ENCODE results near the gene ZBTB7B. TPM values are rescaled to one million over a fixed set of nuclear protein-coding genes. Genes with fewer than 3 reads are reported as not detected.
A peak's percentile ranks its signal among the peaks of the same experiment; 100 is the strongest.

Gene ZBTB7B
- total RNA-seq, 4 donors from 2014 or later = 3.8 to 53.4 (median 11.9) TPM

- H3K27ac ChIP-seq = peak overlapping the region; percentile 99
- no peaks in the 10 kb centered on the region for H3K27me3 ChIP-seq
- no peaks in the 10 kb centered on the region for H3K9me3 ChIP-seq
- DNase-seq = peak; percentile 45 to 71
- no peaks in the 10 kb centered on the region for H3K36me3 ChIP-seq
- peak overlapping the region in 1 of 2 donors; percentile 37 for H3K4me3 ChIP-seq
- TF ChIP-seq CTCF (IDR thresholded peaks at IDR 0.05) (no peak), POLR2A (IDR thresholded peaks at IDR 0.05) (no peak)
- peaks cover 3 to 8% of the 10 kb centered on the region in 2 donors for H3K4me1 ChIP-seq
- intact Hi-C loops (cut with DNase I; ENCODE audit: low total_unique reads) = no loop called here
Observed at GRCh38 chr1:154971341-154971998, 31.1 kb upstream of the ZBTB7B start.

- Histone ChIP-seq H3K27ac (peak overlapping the region; percentile 99), H3K27me3 (no peaks in the 10 kb centered on the region), H3K4me1 (peaks cover 3 to 8% of the 10 kb centered on the region in 2 donors), H3K4me3 (no peak overlapping the region), H3K36me3 (no peaks in the 10 kb centered on the region), H3K9me3 (no peaks in the 10 kb centered on the region)
- TF ChIP-seq POLR2A (IDR thresholded peaks at IDR 0.05) = no peak
- TF ChIP-seq CTCF (IDR thresholded peaks at IDR 0.05) = no peak
- intact Hi-C loops (cut with DNase I; ENCODE audit: low total_unique reads) = no loop called here
- DNase-seq = no peak
Observed at GRCh38 chr1:154972213-154972516, 30.4 kb upstream of the ZBTB7B start.

- intact Hi-C loops (cut with DNase I; ENCODE audit: low total_unique reads) = no loop called here
- Histone ChIP-seq H3K27ac (peak overlapping the region; percentile 99), H3K27me3 (no peaks in the 10 kb centered on the region), H3K4me3 (peak overlapping the region in 1 of 2 donors; percentile 54), H3K36me3 (no peaks in the 10 kb centered on the region), H3K9me3 (no peaks in the 10 kb centered on the region), H3K4me1 (peaks cover 3 to 8% of the 10 kb centered on the region in 2 donors)
- TF ChIP-seq CTCF (IDR thresholded peaks at IDR 0.05) (no peak), POLR2A (IDR thresholded peaks at IDR 0.05) (peak in 1 of 2 donors; percentile 28)
- peak; percentile 64 to 71 for DNase-seq
Observed at GRCh38 chr1:154972517-154973343, 29.9 kb upstream of the ZBTB7B start.

GRCh38 chr1:154973344-154974101 is 29.1 kb upstream of the ZBTB7B start:
- peak; percentile 98 to 99 for DNase-seq
- TF ChIP-seq POLR2A (IDR thresholded peaks at IDR 0.05) = peak; percentile 42 to 84
- peak in 2 of 4 experiments; percentile 16 to 26 for TF ChIP-seq CTCF (IDR thresholded peaks at IDR 0.05)
- Histone ChIP-seq H3K4me1 (peaks cover 3 to 8% of the 10 kb centered on the region in 2 donors), H3K4me3 (peak overlapping the region; percentile 54 to 73), H3K9me3 (no peaks in the 10 kb centered on the region), H3K27ac (peak overlapping the region; percentile 99), H3K27me3 (no peaks in the 10 kb centered on the region), H3K36me3 (no peaks in the 10 kb centered on the region)
- intact Hi-C loops (cut with DNase I; ENCODE audit: low total_unique reads) = no loop called here
